B cell (primary cell): ENCODE measurements around the gene SLC25A34.

ENCODE experiments used
- CTCF ChIP-seq: fragments of 200-600 bp; IDR thresholded peaks from one replicate; pipeline ENCODE4 v1.8.0; 2022; ENCODE audit warnings: antibody characterized with exemption, mild to moderate bottlenecking
- EZH2 ChIP-seq: IDR thresholded peaks from 2 replicates; pipeline ENCODE4 v1.6.1; 2012; ENCODE audit warnings: borderline replicate concordance, low read depth, mild to moderate bottlenecking, moderate library complexity, low read length; ENCODE audit not compliant: insufficient read depth, poor library complexity, severe bottlenecking

- TF ChIP-seq CTCF (no peak), EZH2 (no peak)
Observed at GRCh38 chr1:15690317-15690716, 45.7 kb upstream of the SLC25A34 start.
